ENCODE data around the gene PRTFDC1.
A peak's percentile ranks its signal among the peaks of the same experiment; 100 is the strongest.
"Not testable (repeated sequence)": the region's sequence is repeated elsewhere in the genome, so short reads cannot be mapped to it uniquely, and the experiment has no call there.

The PRTFDC1 gene

DNA sequence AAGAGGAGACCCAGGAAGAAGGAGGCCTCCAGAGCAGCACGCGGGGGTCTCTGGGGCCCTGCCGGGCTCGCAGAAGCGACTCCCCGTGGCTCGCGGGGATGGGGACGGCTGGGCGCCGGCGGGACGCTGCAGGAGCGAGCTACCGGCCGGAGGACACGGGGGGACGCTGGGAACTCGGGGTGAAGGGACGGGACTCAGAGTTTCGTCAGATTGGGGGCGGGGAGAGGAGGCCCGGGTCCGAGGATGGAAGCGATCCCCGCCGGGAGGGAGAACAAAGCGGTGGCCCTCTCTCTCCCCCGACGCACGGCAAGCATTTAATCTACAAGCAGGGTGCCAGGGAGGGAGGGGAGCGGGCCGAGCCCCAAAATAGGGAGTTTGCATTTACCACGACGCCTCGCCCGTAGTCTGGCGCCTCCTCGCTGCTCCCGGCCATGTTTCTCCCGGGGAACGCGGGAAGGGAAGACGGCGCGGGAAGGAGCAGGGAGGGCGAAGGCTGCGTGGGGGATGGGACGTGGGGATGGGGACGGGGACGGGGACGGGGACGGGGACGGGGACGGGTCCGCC is at the start of gene PRTFDC1:
Gene PRTFDC1, minus strand, starts transcription at position 464 of the 564 bp plus-strand sequence. Its CDS starts 31 bp downstream, at position 433.
- DNase-seq: peak; percentile 23

DNA sequence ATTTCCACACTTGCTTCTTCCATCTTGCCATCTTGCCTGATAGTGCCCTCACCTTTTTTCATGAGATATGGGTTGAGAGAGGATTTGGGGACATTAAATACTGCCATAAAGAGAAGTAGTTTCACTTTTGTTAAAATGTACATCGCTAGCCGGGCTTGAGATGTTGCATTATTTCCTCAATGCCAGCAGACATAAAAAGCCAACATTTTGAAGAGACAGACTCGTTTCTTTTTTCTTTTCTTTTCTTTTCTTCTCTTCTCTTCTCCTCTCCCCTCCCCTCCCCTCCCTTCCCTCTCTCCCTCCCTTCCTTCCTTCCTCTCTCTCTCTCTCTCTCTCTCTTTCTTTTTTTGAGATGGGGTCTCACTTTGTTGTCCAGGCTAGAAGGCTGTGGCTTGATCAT is 45.6 kb upstream of the PRTFDC1 start:
- DNase-seq: no peak

GRCh38 chr10:24995072-24995471 is 42.7 kb upstream of the PRTFDC1 start:
- DNase-seq: no peak

- DNase-seq: no peak
These were observed 41.0 kb upstream of the PRTFDC1 start for GRCh38 chr10:24993237-24993958.

DNA sequence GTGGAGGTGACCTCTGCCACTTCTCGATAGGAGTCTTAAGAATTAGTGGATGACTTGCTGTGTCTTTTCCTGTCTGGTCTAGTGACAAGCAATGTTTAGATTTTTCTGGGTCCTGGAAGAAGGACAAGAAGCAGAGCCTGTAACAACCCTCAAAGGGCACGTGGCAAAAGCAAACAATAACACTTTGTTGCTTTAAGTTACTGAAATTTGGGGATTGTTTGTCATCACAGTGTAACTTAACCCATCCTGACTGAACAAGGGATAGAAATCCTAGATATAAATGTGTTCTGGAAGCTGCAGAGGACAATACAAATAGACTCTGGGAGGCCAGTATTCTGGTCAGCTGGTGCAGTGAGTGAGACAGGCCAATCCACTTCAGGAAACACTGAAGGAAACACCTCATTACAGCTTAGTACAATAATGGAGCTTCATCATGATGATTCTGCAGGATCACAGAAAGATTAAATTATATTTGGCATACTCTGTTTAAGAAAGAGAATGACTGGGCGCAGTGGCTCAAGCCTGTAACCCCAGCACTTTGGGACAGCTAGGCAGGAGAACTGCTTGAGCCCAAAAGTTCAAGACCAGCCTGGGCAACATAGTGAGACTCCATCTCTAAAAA is 40.2 kb upstream of the PRTFDC1 start:
- DNase-seq: no peak

DNA sequence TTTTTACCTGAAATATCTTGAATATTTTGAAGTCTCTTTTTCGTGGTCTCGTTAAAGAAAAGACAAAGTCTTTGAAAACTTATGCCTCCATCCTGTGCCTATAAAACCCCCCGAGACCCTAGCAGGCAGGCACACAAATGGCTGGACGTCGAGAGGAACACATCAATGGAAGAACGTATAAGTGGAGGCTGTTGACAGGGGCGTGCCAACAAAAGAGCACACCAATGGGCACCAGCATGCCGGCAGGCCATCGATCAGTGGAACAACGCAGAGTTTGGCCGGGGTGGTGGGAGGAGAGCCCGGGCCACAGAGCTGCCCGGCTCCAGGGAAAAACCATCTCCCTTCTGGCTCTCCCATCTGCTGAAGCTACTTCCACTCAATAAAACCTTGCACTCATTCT is 38.9 kb upstream of the PRTFDC1 start:
- no peak for DNase-seq

DNA sequence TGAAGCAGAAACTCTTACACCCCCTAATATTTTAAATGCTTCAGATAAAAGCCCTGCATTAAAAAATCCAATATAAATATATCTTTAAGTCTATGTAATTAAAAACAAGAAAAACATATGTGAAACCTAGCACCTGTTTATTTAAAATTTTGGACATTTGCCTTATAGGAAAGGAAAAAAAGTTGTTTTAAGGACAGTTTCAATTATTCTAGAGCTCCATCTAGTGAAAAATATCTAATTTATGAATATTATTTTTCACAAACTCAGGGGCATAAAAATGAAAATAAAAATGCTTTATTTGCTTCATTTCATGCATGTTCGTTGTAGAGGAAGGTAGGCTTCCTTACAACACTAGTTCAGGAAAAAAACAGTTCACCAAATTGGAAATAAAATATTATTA is 37.5 kb upstream of the PRTFDC1 start:
- DNase-seq: no peak

- DNase-seq: no peak
These were observed 36.6 kb upstream of the PRTFDC1 start for GRCh38 chr10:24988831-24989640.

DNA sequence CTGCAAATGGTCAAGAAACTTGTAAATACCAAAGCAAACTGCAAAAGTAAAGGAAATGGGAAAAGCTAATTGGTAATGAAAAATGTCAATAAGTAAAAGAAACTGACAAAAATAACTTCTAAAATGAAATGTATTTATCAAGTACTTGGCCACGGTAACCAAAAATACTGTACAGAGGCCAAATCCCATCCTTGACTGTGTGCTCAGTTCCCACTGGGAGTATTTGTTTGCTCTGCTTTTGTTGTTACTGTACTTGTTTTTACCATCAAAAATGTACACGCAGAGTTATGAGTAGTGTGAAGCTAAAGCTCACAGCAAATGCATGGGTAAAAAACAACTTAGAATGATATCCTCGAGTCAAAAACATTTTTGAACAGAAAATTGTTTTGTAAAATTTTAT is 32.5 kb upstream of the PRTFDC1 start:
- DNase-seq: no peak

DNA sequence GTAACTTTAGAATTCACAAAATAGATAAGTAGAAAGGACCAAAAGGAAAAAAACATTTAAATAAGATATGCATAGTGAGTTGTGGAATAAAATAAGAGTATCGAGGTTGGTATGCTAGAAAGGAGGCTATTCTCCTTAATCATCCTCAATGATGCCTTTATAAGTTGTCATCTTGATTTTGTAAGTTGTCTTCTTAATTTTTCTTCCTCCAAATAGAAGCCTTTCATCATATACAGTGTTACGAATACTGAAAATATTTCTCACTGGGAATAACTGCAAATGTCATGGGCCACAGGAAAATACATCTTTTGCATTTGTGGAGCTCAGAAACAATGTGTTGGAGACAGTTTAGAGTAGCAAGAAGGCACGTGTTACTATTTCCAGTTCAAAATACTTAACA is 31.5 kb upstream of the PRTFDC1 start:
- DNase-seq: no peak

- no peak for DNase-seq
These were observed 30.7 kb upstream of the PRTFDC1 start for GRCh38 chr10:24983130-24983529.

DNA sequence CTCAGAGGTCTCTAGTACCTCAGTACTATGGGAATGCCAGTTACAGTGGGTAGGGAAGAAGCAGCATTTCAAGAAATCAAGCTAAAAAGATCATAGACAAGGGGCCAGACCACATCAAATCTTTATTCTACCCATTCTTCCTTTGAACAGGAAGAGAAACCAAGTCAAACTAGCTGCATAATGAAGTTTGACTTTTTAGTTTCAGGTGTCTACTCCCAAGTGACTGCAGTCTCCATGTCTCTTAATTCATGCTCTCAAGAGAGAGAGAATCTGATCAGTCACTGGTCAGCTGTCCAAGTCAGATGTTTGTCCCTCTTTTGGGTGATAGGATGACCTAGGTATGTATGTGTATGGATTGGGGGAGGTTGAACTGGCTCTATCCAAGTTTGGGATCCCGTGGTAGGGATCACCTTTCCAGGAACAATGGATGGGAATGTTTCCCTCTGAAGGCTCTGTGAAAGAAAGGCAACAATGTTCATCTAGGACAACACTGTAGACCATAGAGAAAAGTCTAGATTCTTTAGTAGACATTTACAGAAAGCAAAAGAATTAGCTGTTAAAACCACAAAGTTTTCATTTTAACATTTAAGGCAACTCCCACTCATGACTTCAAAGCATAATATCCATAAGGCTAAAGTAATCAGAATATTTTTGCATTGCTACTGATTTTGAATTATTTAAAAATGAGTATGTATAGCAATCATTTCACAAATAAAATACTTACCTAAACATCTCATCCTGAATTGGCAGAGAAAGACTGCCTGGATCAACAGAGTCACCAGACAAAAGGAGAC is 30.1 kb upstream of the PRTFDC1 start:
- DNase-seq: no peak

GRCh38 chr10:24981161-24981710 is 28.8 kb upstream of the PRTFDC1 start:
- no peak for DNase-seq

DNA sequence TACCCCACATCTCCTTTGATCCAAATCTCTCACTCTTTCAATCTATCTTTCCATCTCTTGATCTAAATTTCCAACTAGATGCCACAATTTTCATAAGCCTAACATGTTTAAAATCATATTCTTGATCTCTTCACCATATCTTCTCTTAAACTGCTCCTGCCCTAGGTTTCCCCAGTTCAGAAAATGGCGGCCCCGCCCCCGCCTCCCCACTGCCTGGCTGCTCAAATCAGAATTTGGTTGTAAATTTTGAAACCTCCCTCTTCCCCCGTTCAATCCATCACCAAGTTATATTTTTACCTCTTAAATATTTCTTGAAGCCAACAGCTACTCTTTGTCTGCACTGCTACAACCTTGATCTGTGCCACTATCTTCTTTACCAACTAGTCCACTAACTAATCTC is 27.3 kb upstream of the PRTFDC1 start:
- DNase-seq: no peak

- no peak for DNase-seq
These were observed 22.6 kb upstream of the PRTFDC1 start for GRCh38 chr10:24974976-24975375.

DNA sequence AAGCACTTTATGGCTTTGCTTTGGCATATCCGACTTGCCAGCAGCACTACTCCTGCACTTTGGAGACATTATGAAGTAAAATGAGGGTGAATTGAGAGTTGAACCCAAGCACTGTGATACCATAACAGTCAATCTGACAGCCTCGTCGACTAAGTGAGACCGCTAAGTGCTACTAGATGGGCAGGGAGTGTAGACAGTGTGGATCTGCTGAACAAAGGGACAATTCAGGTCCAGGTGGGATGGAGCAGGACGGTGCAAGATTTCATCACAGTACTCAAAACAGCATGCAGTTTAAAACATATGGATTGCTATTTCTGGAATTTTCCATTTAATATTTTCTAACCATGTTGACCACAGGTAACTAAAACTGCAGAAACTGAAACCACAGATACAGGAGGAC is 20.8 kb upstream of the PRTFDC1 start:
- DNase-seq: no peak

GRCh38 chr10:24971374-24971773 is 19.0 kb upstream of the PRTFDC1 start:
- DNase-seq: no peak

DNA sequence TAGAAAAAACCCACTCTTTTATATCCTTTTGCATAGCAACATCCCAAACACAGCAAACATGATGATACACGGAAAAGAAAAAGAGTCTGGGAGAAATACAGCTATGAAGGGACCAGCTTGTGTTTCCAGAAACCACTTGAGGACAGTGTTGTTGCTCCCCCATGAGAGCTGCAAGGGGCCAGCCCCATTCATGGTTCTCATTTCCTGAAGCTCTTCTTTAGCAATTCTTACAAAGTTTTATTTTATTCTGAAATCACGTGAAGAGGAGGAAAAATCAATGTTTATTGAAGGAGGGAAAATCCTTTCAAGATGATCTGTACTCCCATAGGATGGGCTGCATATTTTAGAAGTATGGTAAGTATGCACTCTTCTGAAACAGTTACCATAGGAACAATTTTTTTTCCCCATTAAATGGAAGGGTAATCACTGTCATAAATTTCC is 17.5 kb upstream of the PRTFDC1 start:
- DNase-seq: no peak

- not testable (repeated sequence) for DNase-seq
These were observed 16.5 kb upstream of the PRTFDC1 start for GRCh38 chr10:24968951-24969350.

- DNase-seq: no peak
These were observed 15.9 kb upstream of the PRTFDC1 start for GRCh38 chr10:24968349-24968748.

- DNase-seq: no peak
These were observed 14.6 kb upstream of the PRTFDC1 start for GRCh38 chr10:24966962-24967481.

- no peak for DNase-seq
These were observed 12.6 kb upstream of the PRTFDC1 start for GRCh38 chr10:24965051-24965450.

Measured in activated CD8-positive, alpha-beta memory T cell treated with anti-CD3 and anti-CD28 coated beads, Interleukin-2, amount 50 U/mL, for 4 hours (primary cell).